H9 (cell line): Measurements from ENCODE around the gene KIF5C. TPM values are rescaled to one million over a fixed set of nuclear protein-coding genes. Genes with fewer than 3 reads are reported as not detected.

Source experiments
- DNase-seq: peaks from one replicate; pipeline ENCODE4 v3.0.0-alpha.2; 2017
- H2AFZ ChIP-seq: one replicate; pipeline ENCODE4 v1.6.1; 2013; ENCODE audit warnings: mild to moderate bottlenecking, low read length, control low read depth, moderate library complexity
- H2AK5ac ChIP-seq: 2 replicates; pipeline ENCODE4 v1.6.1; 2013; ENCODE audit warnings: low read length, control low read depth, mixed read lengths; ENCODE audit not compliant: insufficient read length
- H2BK120ac ChIP-seq: one replicate; pipeline ENCODE4 v1.6.1; 2013; ENCODE audit warnings: low read depth, mild to moderate bottlenecking, low read length, control low read depth, inconsistent platforms; ENCODE audit not compliant: poor library complexity, severe bottlenecking
- H2BK12ac ChIP-seq: 2 replicates; pipeline ENCODE4 v1.6.1; 2013; ENCODE audit warnings: low read length, control low read depth, mixed read lengths, low read depth; ENCODE audit not compliant: insufficient read length
- H2BK15ac ChIP-seq: 2 replicates; pipeline ENCODE4 v1.6.1; 2013; ENCODE audit warnings: low read depth, low read length, control low read depth
- H2BK20ac ChIP-seq: one replicate; pipeline ENCODE4 v1.6.1; 2013; ENCODE audit warnings: low read depth, mild to moderate bottlenecking, low read length, control low read depth, inconsistent platforms; ENCODE audit not compliant: poor library complexity, severe bottlenecking
- H2BK5ac ChIP-seq: 2 replicates; pipeline ENCODE4 v1.6.1; 2013; ENCODE audit warnings: low read length, control low read depth, mixed read lengths; ENCODE audit not compliant: insufficient read length
- H3K14ac ChIP-seq: 2 replicates; pipeline ENCODE4 v1.6.1; 2013; ENCODE audit warnings: low read length, control low read depth; ENCODE audit not compliant: insufficient read depth
- H3K18ac ChIP-seq: 2 replicates; pipeline ENCODE4 v1.6.1; 2013; ENCODE audit warnings: low read depth, mild to moderate bottlenecking, mixed read lengths, low read length, control low read depth; ENCODE audit not compliant: insufficient read length
- H3K23ac ChIP-seq: 2 replicates; pipeline ENCODE4 v1.6.1; 2013; ENCODE audit warnings: low read length, control low read depth, mixed read lengths, low read depth; ENCODE audit not compliant: insufficient read length
- H3K23me2 ChIP-seq: 2 replicates; pipeline ENCODE4 v1.6.1; 2013; ENCODE audit warnings: low read depth, mild to moderate bottlenecking, mixed read lengths, low read length, control low read depth; ENCODE audit not compliant: insufficient read length, poor library complexity, severe bottlenecking
- H3K27ac ChIP-seq: 2 replicates; pipeline ENCODE4 v1.5.1; 2013; ENCODE audit warnings: low read length, control low read depth, mixed read lengths, low read depth; ENCODE audit not compliant: insufficient read length
- H3K27me3 ChIP-seq: 2 replicates; pipeline ENCODE4 v1.6.1; 2013; ENCODE audit warnings: low read length, control low read depth, inconsistent platforms; ENCODE audit not compliant: insufficient read depth
- H3K4ac ChIP-seq: 2 replicates; pipeline ENCODE4 v1.6.1; 2013; ENCODE audit warnings: low read depth, mild to moderate bottlenecking, control low read depth, inconsistent platforms, low read length, moderate library complexity
- H3K4me1 ChIP-seq: 2 replicates; pipeline ENCODE4 v1.6.1; 2013; ENCODE audit warnings: low read length, control low read depth, inconsistent platforms; ENCODE audit not compliant: insufficient read depth
- H3K4me2 ChIP-seq: 2 replicates; pipeline ENCODE4 v1.6.1; 2013; ENCODE audit warnings: low read length, control low read depth, mixed read lengths; ENCODE audit not compliant: insufficient read length, insufficient read depth
- H3K56ac ChIP-seq: 2 replicates; pipeline ENCODE4 v1.6.1; 2013; ENCODE audit warnings: low read depth, mild to moderate bottlenecking, mixed read lengths, low read length, control low read depth; ENCODE audit not compliant: insufficient read length
- H3K79me1 ChIP-seq: 2 replicates; pipeline ENCODE4 v1.6.1; 2013; ENCODE audit warnings: low read depth, mild to moderate bottlenecking, moderate library complexity, low read length, control low read depth, inconsistent platforms; ENCODE audit not compliant: insufficient read depth, poor library complexity, severe bottlenecking
- H3K79me2 ChIP-seq: 2 replicates; pipeline ENCODE4 v1.6.1; 2013; ENCODE audit warnings: low read length, control low read depth, inconsistent platforms; ENCODE audit not compliant: insufficient read depth
- H3K9ac ChIP-seq: 2 replicates; pipeline ENCODE4 v1.6.1; 2013; ENCODE audit warnings: low read length, control low read depth, mixed read lengths; ENCODE audit not compliant: insufficient read length; ENCODE audit errors: extremely low read depth
- H3K9me3 ChIP-seq: one replicate; pipeline ENCODE4 v1.6.1; 2013; ENCODE audit warnings: low read depth, low read length, inconsistent platforms; ENCODE audit not compliant: control insufficient read depth
- H3T11ph ChIP-seq: one replicate; pipeline ENCODE4 v1.6.1; 2013; ENCODE audit warnings: mild to moderate bottlenecking, low read length, control low read depth, inconsistent platforms
- H4K20me1 ChIP-seq: one replicate; pipeline ENCODE4 v1.6.1; 2013; ENCODE audit not compliant: control insufficient read depth, insufficient read length, insufficient read depth
- H4K5ac ChIP-seq: 2 replicates; pipeline ENCODE4 v1.6.1; 2013; ENCODE audit warnings: low read depth, mild to moderate bottlenecking, mixed read lengths, low read length, control low read depth; ENCODE audit not compliant: insufficient read length
- H4K8ac ChIP-seq: replicated peaks from 2 replicates; pipeline ENCODE4 v1.6.1; 2013; ENCODE audit warnings: low read length, control low read depth, mixed read lengths, low read depth; ENCODE audit not compliant: insufficient read length
- H4K91ac ChIP-seq: 2 replicates; pipeline ENCODE4 v1.6.1; 2013; ENCODE audit warnings: low read depth, mild to moderate bottlenecking, moderate library complexity, mixed read lengths, low read length, control low read depth; ENCODE audit not compliant: insufficient read length
- H3K27ac Mint-ChIP-seq, 3 experiments: 2 replicates in 2 of 3; 3 replicates in 1 of 3; pipeline ENCODE4 v1.8.0; 2020 to 2021; ENCODE audit warnings: mixed read lengths in 3 of 3, mild to moderate bottlenecking in 1 of 3, moderate library complexity in 1 of 3
- H3K27me3 Mint-ChIP-seq: 2 replicates; pipeline ENCODE4 v1.8.0; 2021; ENCODE audit warnings: low read depth, mild to moderate bottlenecking, moderate library complexity, mixed read lengths
- H3K36me3 Mint-ChIP-seq, 3 experiments: 2 replicates in 2 of 3; 3 replicates in 1 of 3; pipeline ENCODE4 v1.8.0; 2020 to 2021; ENCODE audit warnings: low read depth in 3 of 3, mixed read lengths in 3 of 3; ENCODE audit not compliant: insufficient read depth in 1 of 3
- H3K4me1 Mint-ChIP-seq, 2 experiments: 2 replicates each; pipeline ENCODE4 v1.8.0; 2020; ENCODE audit warnings: mixed read lengths in 2 of 2
- H3K4me3 Mint-ChIP-seq, 2 experiments: 2 replicates in 1 of 2; 3 replicates in 1 of 2; pipeline ENCODE4 v1.8.0; 2020 to 2021; ENCODE audit warnings: mild to moderate bottlenecking in 2 of 2, mixed read lengths in 2 of 2, moderate library complexity in 1 of 2
- H3K9me3 Mint-ChIP-seq, 2 experiments: 2 replicates in 1 of 2; 3 replicates in 1 of 2; pipeline ENCODE4 v1.8.0; 2020; ENCODE audit warnings: mild to moderate bottlenecking in 2 of 2, mixed read lengths in 2 of 2, moderate library complexity in 1 of 2
- CTCF ChIP-seq: fragments of 200-600 bp; sonication (generic); conservative IDR thresholded peaks from 3 replicates; pipeline ENCODE4 v1.8.0; 2021; ENCODE audit warnings: antibody characterized with exemption, mild to moderate bottlenecking
- WGBS: extraction: QIAGEN DNeasy Blood & Tissue Kit; methylation state at CpG from one replicate; pipeline ENCODE4 v1.1.7; 2013; ENCODE audit warnings: missing lambda C conversion rate, low lambda C conversion rate, mixed read lengths; ENCODE audit not compliant: insufficient read length; ENCODE audit errors: extremely low coverage; 5-methylcytosine and 5-hydroxymethylcytosine counted together
- total RNA-seq: library from RNA; stranded (reverse); gene quantifications from 2 replicates; pipeline ENCODE4 v1.2.1, GENCODE V29; 2021

Gene KIF5C
- total RNA-seq, 1 experiment from 2014 or later: 52.9 TPM

DNA sequence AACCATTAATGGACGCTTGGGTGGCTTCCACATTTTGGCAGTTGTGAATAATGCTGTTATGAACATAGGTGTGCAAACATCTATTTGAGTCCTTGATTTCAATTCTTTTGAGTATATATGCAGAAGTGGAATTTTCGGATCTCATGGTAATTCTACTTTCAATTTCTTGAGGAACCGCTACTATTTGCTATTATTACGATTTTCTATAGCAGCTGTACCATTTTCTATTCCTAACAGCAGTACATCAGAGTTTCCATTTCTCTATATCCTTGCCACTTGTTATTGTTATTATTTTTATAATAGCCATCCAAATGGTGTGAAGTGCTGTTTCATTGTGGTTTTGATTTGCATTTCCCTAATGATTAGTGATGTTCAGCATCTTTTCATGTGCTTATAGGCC is 69.5 kb downstream of the KIF5C start:
- Histone ChIP-seq H3K56ac (no peak overlapping the region), H2AFZ (no peak overlapping the region), H3K79me1 (no peaks in the 10 kb centered on the region), H3K4me2 (no peak overlapping the region), H3K9ac (no peak overlapping the region), H3K23me2 (no peaks in the 10 kb centered on the region), H2BK20ac (no peak overlapping the region), H3K23ac (no peak overlapping the region), H2BK15ac (no peak overlapping the region), H3T11ph (no peak overlapping the region), H3K4me1 (no peaks in the 10 kb centered on the region), H3K27ac (no peak overlapping the region), H4K8ac (no peak overlapping the region), H2BK120ac (no peak overlapping the region), H2AK5ac (no peak overlapping the region), H4K91ac (no peak overlapping the region), H3K4ac (no peak overlapping the region), H2BK12ac (no peak overlapping the region), H2BK5ac (no peak overlapping the region), H4K20me1 (no peaks in the 10 kb centered on the region), H3K14ac (no peak overlapping the region), H4K5ac (no peak overlapping the region), H3K9me3 (no peaks in the 10 kb centered on the region), H3K79me2 (no peaks in the 10 kb centered on the region), H3K27me3 (no peaks in the 10 kb centered on the region), H3K18ac (no peak overlapping the region)
- H3K27ac Mint-ChIP-seq: no peak overlapping the region
- H3K36me3 Mint-ChIP-seq: peaks cover 34 to 64% (median 47%) of the 10 kb centered on the region in 3 experiments
- DNase-seq: no peak
- TF ChIP-seq CTCF: no peak
- H3K27me3 Mint-ChIP-seq: no peaks in the 10 kb centered on the region
- H3K9me3 Mint-ChIP-seq: no peaks in the 10 kb centered on the region
- H3K4me3 Mint-ChIP-seq: no peak overlapping the region
- H3K4me1 Mint-ChIP-seq: no peaks in the 10 kb centered on the region; a peak in 2 of 4 replicates
- no CpG with 5 or more reads among the region's 4 CpGs for WGBS
